GM12878 (cell line): Measurements from ENCODE around the gene RTP5. TPM values are rescaled to one million over a fixed set of nuclear protein-coding genes. Genes with fewer than 3 reads are reported as not detected.

Experiments used
- KAT2A ChIP-seq: conservative IDR thresholded peaks from 2 replicates; pipeline ENCODE4 v1.6.1; 2011; ENCODE audit warnings: low read depth, low read length; ENCODE audit not compliant: control insufficient read depth
- NRF1 ChIP-seq: conservative IDR thresholded peaks from 2 replicates; pipeline ENCODE4 v1.6.1; 2011; ENCODE audit warnings: mild to moderate bottlenecking, low read depth, low read length, improper control_type of control experiment
- SPI1 ChIP-seq: IDR thresholded peaks from 2 replicates; pipeline ENCODE4 v1.6.1; 2011; ENCODE audit warnings: low read depth, mild to moderate bottlenecking, low read length, moderate library complexity, borderline replicate concordance; ENCODE audit not compliant: insufficient read depth
- SREBF2 ChIP-seq: IDR thresholded peaks from 2 replicates; pipeline ENCODE4 v1.6.1; 2012; ENCODE audit warnings: mild to moderate bottlenecking, low read length
- polyA plus RNA-seq, 11 experiments: library from polyadenylated mRNA; depleted of rRNA in 4 of 11; unstranded in 6 of 11; stranded (reverse) in 5 of 11; fragments of >200 nt; fragmentation: Nextera tagmentation in 4 of 11; fragmentation: Illumina TruSeq in 1 of 11; extraction: Ambion mirVana in 4 of 11; extraction: Trizol in 1 of 11; gene quantifications; 1 replicate in 1 of 11; 2 replicates in 10 of 11; pipeline versions ENCODE4 v1.2.1 to v1.2.3, GENCODE V29; 2011 to 2016; ENCODE audit warnings: inconsistent platforms in 2 of 11, missing spikeins in 2 of 11, low read depth in 1 of 11
- total RNA-seq, 4 experiments: library from RNA; depleted of rRNA in 3 of 4; stranded (reverse); fragments of >200 nt in 3 of 4; fragmentation: Illumina TruSeq in 1 of 4; extraction: Trizol in 1 of 4; gene quantifications; 2 replicates each; pipeline versions ENCODE4 v1.2.1 to v1.2.3, GENCODE V29; 2013 to 2021
- TF ChIP-seq, protein P1 (sequence below): fragments of 450-650 bp; formaldehyde crosslinking; IDR thresholded peaks from 2 replicates; pipeline ENCODE4 v1.4.0; 2022; ENCODE audit warnings: mild to moderate bottlenecking, moderate library complexity
- TF ChIP-seq, protein P2 (sequence below): IDR thresholded peaks from 2 replicates; pipeline ENCODE4 v1.6.1; 2011; ENCODE audit warnings: borderline replicate concordance, low read depth, mild to moderate bottlenecking, moderate library complexity, low read length; ENCODE audit not compliant: insufficient read depth, poor library complexity, severe bottlenecking
- TF ChIP-seq, protein P3 (sequence below): fragments of 450-650 bp; IDR thresholded peaks from 2 replicates; pipeline ENCODE4 v1.6.1; 2017; ENCODE audit warnings: mild to moderate bottlenecking, moderate library complexity
- TF ChIP-seq, protein P4 (sequence below): fragments of 450-650 bp; formaldehyde crosslinking; IDR thresholded peaks from 2 replicates; pipeline ENCODE4 v1.5.0; 2022; ENCODE audit warnings: mild to moderate bottlenecking, missing genetic modification characterization

The RTP5 gene
- total and polyA plus RNA-seq, 10 of the 15 experiments (the other 5 are each of a cell fraction or from before 2014, with no cell fraction given), result 0.05 TPM; not detected in 9

DNA sequence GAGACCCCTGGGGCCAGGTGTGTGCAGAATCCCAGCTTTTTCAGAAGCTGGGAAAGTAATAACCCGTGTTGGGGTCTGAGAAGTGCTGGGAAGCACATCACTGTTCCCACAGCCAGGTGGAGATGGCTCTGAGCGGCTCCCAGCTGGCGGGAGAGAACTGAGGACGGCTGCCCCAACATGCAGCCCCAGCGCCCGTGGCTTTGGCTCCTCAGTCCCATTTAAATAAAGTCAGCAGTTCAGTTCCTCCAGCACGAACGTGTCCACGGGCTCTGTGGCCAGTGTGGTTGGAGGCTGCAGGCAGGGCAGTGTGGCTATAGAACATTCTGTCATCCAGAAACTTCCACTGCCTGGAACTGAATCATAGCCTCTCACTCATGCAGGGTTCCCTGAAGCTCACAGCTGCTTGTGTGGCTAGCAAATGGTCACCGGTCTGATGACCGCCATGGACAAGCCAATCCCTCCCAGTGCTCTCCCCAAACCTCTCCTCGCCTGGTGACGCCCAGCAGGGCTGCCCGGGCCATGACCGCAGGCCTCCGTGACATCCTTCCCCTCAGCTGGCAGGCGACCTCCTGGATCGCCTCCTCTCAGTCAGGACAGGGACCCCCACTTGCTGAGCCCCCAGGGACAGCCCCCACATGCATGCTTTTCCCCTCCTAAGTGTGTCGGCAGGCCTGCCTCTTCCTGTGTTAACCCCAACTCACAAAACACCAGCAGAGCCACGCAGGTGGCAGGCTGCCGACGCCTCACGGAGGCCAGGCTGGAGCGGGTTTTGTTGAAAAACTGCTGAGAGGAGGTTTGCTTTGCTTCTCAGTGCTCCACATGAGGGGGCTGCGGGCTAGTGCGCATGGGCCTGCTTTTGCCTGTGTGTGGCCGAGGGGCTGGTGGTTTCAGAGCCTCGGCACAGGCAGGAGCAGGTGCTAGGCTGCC, 1.3 kb downstream of the RTP5 start (continued):
- TF ChIP-seq, protein P1, sequence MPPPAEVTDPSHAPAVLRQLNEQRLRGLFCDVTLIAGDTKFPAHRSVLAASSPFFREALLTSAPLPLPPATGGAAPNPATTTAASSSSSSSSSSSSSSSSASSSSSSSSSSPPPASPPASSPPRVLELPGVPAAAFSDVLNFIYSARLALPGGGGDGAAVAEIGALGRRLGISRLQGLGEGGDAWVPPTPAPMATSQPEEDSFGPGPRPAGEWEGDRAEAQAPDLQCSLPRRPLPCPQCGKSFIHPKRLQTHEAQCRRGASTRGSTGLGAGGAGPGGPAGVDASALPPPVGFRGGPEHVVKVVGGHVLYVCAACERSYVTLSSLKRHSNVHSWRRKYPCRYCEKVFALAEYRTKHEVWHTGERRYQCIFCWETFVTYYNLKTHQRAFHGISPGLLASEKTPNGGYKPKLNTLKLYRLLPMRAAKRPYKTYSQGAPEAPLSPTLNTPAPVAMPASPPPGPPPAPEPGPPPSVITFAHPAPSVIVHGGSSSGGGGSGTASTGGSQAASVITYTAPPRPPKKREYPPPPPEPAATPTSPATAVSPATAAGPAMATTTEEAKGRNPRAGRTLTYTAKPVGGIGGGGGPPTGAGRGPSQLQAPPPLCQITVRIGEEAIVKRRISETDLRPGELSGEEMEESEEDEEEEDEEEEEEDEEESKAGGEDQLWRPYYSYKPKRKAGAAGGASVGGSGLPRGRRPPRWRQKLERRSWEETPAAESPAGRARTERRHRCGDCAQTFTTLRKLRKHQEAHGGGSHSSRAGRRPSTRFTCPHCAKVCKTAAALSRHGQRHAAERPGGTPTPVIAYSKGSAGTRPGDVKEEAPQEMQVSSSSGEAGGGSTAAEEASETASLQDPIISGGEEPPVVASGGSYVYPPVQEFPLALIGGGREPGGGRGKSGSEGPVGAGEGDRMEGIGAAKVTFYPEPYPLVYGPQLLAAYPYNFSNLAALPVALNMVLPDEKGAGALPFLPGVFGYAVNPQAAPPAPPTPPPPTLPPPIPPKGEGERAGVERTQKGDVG (CRISPR knock-in tag), result no peak
- TF ChIP-seq SREBF2 (no peak), SPI1 (no peak), KAT2A (no peak), NRF1 (no peak)
- TF ChIP-seq, protein P2, sequence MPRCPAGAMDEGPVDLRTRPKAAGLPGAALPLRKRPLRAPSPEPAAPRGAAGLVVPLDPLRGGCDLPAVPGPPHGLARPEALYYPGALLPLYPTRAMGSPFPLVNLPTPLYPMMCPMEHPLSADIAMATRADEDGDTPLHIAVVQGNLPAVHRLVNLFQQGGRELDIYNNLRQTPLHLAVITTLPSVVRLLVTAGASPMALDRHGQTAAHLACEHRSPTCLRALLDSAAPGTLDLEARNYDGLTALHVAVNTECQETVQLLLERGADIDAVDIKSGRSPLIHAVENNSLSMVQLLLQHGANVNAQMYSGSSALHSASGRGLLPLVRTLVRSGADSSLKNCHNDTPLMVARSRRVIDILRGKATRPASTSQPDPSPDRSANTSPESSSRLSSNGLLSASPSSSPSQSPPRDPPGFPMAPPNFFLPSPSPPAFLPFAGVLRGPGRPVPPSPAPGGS, result no peak
- TF ChIP-seq, protein P3, sequence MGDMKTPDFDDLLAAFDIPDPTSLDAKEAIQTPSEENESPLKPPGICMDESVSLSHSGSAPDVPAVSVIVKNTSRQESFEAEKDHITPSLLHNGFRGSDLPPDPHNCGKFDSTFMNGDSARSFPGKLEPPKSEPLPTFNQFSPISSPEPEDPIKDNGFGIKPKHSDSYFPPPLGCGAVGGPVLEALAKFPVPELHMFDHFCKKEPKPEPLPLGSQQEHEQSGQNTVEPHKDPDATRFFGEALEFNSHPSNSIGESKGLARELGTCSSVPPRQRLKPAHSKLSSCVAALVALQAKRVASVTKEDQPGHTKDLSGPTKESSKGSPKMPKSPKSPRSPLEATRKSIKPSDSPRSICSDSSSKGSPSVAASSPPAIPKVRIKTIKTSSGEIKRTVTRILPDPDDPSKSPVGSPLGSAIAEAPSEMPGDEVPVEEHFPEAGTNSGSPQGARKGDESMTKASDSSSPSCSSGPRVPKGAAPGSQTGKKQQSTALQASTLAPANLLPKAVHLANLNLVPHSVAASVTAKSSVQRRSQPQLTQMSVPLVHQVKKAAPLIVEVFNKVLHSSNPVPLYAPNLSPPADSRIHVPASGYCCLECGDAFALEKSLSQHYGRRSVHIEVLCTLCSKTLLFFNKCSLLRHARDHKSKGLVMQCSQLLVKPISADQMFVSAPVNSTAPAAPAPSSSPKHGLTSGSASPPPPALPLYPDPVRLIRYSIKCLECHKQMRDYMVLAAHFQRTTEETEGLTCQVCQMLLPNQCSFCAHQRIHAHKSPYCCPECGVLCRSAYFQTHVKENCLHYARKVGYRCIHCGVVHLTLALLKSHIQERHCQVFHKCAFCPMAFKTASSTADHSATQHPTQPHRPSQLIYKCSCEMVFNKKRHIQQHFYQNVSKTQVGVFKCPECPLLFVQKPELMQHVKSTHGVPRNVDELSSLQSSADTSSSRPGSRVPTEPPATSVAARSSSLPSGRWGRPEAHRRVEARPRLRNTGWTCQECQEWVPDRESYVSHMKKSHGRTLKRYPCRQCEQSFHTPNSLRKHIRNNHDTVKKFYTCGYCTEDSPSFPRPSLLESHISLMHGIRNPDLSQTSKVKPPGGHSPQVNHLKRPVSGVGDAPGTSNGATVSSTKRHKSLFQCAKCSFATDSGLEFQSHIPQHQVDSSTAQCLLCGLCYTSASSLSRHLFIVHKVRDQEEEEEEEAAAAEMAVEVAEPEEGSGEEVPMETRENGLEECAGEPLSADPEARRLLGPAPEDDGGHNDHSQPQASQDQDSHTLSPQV, result no peak
- TF ChIP-seq, protein P4, sequence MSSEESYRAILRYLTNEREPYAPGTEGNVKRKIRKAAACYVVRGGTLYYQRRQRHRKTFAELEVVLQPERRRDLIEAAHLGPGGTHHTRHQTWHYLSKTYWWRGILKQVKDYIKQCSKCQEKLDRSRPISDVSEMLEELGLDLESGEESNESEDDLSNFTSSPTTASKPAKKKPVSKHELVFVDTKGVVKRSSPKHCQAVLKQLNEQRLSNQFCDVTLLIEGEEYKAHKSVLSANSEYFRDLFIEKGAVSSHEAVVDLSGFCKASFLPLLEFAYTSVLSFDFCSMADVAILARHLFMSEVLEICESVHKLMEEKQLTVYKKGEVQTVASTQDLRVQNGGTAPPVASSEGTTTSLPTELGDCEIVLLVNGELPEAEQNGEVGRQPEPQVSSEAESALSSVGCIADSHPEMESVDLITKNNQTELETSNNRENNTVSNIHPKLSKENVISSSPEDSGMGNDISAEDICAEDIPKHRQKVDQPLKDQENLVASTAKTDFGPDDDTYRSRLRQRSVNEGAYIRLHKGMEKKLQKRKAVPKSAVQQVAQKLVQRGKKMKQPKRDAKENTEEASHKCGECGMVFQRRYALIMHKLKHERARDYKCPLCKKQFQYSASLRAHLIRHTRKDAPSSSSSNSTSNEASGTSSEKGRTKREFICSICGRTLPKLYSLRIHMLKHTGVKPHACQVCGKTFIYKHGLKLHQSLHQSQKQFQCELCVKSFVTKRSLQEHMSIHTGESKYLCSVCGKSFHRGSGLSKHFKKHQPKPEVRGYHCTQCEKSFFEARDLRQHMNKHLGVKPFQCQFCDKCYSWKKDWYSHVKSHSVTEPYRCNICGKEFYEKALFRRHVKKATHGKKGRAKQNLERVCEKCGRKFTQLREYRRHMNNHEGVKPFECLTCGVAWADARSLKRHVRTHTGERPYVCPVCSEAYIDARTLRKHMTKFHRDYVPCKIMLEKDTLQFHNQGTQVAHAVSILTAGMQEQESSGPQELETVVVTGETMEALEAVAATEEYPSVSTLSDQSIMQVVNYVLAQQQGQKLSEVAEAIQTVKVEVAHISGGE (CRISPR knock-in tag), result no peak
- TF ChIP-seq, all 136 proteins: peak for 0
